GM12892 (cell line): ENCODE measurements around the gene TTLL13. TPM values are rescaled to one million over a fixed set of nuclear protein-coding genes. Genes with fewer than 3 reads are reported as not detected.
A peak's percentile ranks its signal among the peaks of the same experiment; 100 is the strongest.

Experiments used
- DNase-seq: peaks from one replicate; pipeline ENCODE4 v3.0.0; 2011; ENCODE audit not compliant: insufficient read length
- FAIRE-seq: peaks from 2 replicates; lab custom pipeline; 2011; peaks lifted over from hg19 to GRCh38; lab: Jason Lieb, UNC
- POLR2A ChIP-seq: IDR thresholded peaks from 2 replicates; pipeline ENCODE4 v1.6.1; 2011; ENCODE audit warnings: low read depth, low read length, control low read depth
- POLR2AphosphoS5 ChIP-seq: IDR thresholded peaks from 2 replicates; pipeline ENCODE4 v1.6.1; 2011; ENCODE audit warnings: low read depth, low read length, control low read depth
- TAF1 ChIP-seq: IDR thresholded peaks from 2 replicates; pipeline ENCODE4 v1.6.1; 2011; ENCODE audit warnings: low read depth, mild to moderate bottlenecking, control low read depth, low read length, borderline replicate concordance
- polyA plus RNA-seq: library from polyadenylated mRNA; unstranded; fragments of >200 nt; gene quantifications from one replicate; pipeline ENCODE4 v1.2.1, GENCODE V29; 2012; ENCODE audit warnings: missing spikeins, inconsistent platforms; ENCODE audit not compliant: missing spikeins

TTLL13 gene
- 0.23 TPM for polyA plus RNA-seq

DNA sequence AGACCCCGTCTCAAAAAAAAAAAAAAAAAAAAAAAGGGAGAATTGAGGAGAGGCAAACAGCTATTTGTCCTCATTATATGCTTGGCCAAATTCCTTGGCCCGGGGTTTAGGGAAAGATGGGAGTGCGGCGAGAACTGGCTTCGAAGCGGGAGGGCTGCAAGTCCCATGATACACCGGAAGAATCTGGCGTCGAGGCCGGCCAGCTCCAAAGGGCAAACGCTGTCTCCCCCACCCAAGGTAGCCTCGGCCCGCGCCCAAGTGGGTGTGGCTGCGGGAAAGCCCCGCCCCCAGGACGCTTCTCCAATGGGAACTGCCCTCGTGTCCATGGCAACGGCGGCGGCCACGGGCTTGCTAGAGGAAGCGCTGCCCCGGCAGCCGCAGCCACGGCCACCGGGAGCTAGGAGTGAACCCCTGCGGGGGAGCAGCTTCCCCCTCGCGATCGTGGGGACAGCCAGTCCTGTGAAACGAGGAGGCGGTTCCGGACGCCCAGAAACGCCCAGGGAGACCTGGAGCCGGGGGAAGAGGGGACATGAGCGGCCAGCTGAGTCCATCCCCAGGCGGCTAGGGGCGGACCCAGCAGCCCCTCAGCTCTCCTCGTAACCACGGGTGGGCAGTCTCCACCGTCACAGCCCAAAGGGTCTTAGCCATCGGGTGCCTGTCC, at the start of gene TTLL13:
Gene TTLL13, plus strand, starts transcription at position 354 of the 661 bp plus-strand sequence. CDS start 1,075 bp downstream, outside the sequence.
- DNase-seq (no peak), FAIRE-seq (no peak)

GRCh38 chr15:90200534-90201129, 48.7 kb upstream of the TTLL13 start:
- TF ChIP-seq POLR2AphosphoS5 (no peak), TAF1 (no peak), POLR2A (no peak)
- DNase-seq (no peak), FAIRE-seq (no peak)

More for the DNA sequence above, at the start of gene TTLL13:
- no peak for TF ChIP-seq POLR2AphosphoS5
- no peak for TF ChIP-seq POLR2A
- TF ChIP-seq TAF1: no peak

GRCh38 chr15:90201130-90201943, 48.0 kb upstream of the TTLL13 start, which contains the start of gene SEMA4B:
Gene SEMA4B (plus strand): TSS chr15:90201330. CDS start chr15:90201579, 249 bp downstream.
- DNase-seq (peak; percentile 97), FAIRE-seq (peak; percentile 21)
- TF ChIP-seq TAF1 (no peak), POLR2A (peak; percentile 62; the same call in 1 of the 2 replicates), POLR2AphosphoS5 (0 out of 2 replicates have a peak, but pooled peaks have one; percentile 15)

DNA sequence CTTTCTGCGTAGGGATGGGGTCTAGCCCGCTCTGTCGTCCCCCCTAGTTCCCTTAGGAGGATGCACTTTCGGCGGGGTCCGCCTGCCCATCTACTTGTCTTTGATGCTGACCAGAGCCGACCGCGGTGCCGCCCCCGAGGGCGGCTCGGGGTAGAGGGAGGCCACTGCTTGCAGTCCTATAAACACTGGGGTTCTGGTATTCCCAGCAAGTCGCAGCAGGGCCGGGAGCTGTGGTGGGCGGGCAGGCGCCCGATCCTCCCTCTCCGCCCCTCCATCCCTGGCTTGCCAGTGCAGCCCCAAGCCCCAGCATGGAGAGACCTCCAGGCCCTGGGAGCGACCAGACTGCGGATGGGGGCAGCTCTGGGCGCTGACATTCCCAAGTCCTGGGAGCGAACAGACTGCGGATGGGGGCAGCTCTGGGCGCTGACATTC, 47.4 kb upstream of the TTLL13 start:
- no peak for TF ChIP-seq POLR2A
- TF ChIP-seq TAF1: no peak
- TF ChIP-seq POLR2AphosphoS5: no peak

GRCh38 chr15:90202929-90203328, 46.4 kb upstream of the TTLL13 start:
- DNase-seq: no peak
- TF ChIP-seq TAF1 (no peak), POLR2AphosphoS5 (no peak), POLR2A (no peak)
- FAIRE-seq: no peak

More for the DNA sequence above, 47.4 kb upstream of the TTLL13 start:
- no peak for DNase-seq
- FAIRE-seq: no peak

GRCh38 chr15:90203473-90203872, 45.9 kb upstream of the TTLL13 start:
- no peak for DNase-seq
- FAIRE-seq: no peak
- TF ChIP-seq TAF1: no peak
- no peak for TF ChIP-seq POLR2A
- no peak for TF ChIP-seq POLR2AphosphoS5

DNA sequence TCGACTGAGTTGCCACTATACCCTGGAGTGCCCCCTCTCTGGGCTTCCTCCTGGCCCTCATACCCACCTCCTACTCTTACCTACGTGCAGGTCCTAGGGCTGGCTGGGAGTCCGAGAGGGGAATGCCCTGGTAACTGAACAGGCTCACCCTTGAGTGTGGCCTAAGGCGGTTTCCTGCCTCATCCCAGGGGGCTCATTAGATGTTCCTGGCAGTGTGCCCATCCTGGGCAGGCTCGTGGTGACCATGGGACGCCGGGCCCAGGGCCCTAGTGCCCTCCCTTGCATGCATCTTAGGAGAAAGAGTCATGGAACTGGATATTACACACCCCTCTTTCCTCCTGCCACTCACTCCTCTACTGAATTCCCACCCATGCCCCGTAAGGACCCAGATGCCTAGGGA, 45.4 kb upstream of the TTLL13 start:
- DNase-seq (no peak), FAIRE-seq (no peak)
- TF ChIP-seq TAF1 (no peak), POLR2AphosphoS5 (no peak), POLR2A (no peak)

- DNase-seq (no peak), FAIRE-seq (no peak)
- TF ChIP-seq POLR2AphosphoS5 (no peak), TAF1 (no peak), POLR2A (no peak)
Observed at GRCh38 chr15:90205050-90205848, 44.1 kb upstream of the TTLL13 start.

GRCh38 chr15:90205886-90206285, 43.5 kb upstream of the TTLL13 start:
- FAIRE-seq (no peak), DNase-seq (no peak)
- TF ChIP-seq TAF1 (no peak), POLR2A (no peak), POLR2AphosphoS5 (no peak)

DNA sequence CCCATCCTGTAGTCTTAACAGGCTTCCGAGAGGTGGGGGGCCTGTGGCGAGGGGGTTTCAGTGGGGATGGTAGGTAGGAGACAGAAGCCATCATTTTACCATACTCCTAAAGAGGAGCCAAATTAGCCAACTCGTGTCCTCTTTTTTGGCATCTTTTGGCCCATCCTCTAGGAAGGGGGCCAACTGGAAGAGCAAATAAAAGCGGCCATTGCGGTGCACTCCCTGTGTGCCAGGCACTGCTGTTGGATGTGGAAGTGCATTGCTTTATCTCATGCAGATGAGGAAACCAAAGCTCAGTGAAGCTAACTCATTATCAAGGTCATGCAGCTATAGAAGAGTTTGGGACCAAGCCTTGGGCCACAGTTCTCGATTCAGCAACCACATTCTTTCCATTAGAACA, 42.1 kb upstream of the TTLL13 start:
- no peak for TF ChIP-seq POLR2AphosphoS5
- no peak for TF ChIP-seq POLR2A
- TF ChIP-seq TAF1: no peak
- FAIRE-seq (no peak), DNase-seq (no peak)

DNA sequence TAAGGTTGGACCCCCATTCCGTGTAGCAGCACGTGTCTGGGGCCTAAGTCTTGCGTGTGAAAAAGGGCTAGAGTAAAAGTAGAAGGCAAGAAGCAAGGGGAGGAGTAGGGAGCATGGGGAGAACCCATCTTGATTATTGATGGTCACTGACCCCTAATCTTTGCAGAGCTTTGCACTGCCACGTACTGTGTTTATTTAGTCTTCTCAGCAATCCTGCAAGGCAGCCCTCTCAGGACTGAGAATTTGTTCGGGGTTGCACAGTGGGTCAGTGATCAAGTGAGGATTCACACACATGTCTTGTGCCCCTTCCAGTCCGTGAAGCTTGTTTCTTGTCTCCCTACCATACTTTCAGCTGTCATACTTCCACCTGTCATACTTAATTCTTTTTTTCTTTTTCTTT, 41.0 kb upstream of the TTLL13 start:
- TF ChIP-seq POLR2A (no peak), POLR2AphosphoS5 (no peak), TAF1 (no peak)
- FAIRE-seq: no peak
- DNase-seq: no peak
